T47D (cell line): ENCODE data around the gene KLF15.

ENCODE experiments used
- DNase-seq, 2 experiments: peaks; one replicate each; pipeline versions ENCODE4 v3.0.0 to v3.0.0-alpha.2; 2011 to 2012; ENCODE audit warnings: low read depth in 1 of 2, low spot score in 1 of 2
- JUND ChIP-seq: IDR thresholded peaks from 2 replicates; pipeline ENCODE4 v1.6.1; 2012; ENCODE audit warnings: low read depth
- in situ Hi-C: cut with HindIII; loops from 2 replicates; pipeline ENCODE4 v1.10.0; 2016; ENCODE audit warnings: low sequenced_read_pairs, low pct_unique_long_range_greater_than_20kb

The KLF15 gene

GRCh38 chr3:126357295-126358037 is at the start of gene KLF15:
Gene KLF15 (minus strand): TSS chr3:126357408. CDS start chr3:126352922, 4,486 bp downstream.
- peak; percentile 87 to 98 for DNase-seq
- in situ Hi-C loops: no loop called here
- no peak for TF ChIP-seq JUND

DNA sequence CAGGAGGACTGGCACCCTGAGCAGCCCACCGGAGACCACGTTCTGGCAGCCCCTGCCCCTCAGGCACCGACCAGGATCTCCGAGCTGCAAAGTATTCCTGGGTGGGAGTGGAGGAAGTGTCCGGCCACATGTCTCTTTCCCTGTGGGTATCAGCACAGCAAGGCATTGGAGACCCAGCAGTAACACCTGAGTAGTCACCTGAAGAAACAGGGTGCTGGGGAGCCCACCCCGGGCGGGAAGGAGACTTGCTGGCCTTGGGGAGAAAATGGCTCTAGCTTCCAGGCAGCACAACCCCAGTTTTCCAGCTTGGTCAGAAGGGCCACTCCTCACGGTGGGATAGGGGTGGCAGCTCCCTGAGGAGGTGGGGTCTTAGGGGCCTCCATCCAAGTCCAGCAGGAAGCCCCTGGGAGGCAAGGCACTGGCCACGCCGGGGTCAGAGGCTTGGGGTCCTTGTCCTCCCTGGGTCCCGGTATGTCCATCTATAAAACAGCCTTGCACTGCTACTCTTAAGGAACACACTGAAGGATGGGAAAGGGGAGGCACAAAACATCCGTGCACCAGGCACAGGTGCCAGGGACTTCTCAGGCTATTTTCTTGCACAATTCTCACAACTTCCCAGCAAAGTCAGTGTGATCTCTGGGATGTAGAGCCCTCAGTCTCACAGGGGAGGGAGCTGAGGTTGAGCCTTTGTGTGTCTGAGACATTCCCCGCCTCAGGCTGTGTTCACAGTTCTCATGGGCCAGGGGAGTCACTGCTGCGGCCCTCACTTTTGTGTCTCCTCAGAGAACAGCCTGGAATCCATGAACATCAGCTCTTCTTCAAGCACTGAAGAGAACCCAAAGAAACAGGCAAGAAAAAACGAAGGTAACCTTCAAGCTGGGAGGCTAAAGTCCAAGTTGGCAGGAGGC is 49.4 kb upstream of the KLF15 start:
- DNase-seq: no peak
- in situ Hi-C loops: no loop called here
- no peak for TF ChIP-seq JUND

GRCh38 chr3:126402666-126403302 is 45.6 kb upstream of the KLF15 start:
- no peak for TF ChIP-seq JUND
- DNase-seq: no peak
- in situ Hi-C loops: no loop called here

DNA sequence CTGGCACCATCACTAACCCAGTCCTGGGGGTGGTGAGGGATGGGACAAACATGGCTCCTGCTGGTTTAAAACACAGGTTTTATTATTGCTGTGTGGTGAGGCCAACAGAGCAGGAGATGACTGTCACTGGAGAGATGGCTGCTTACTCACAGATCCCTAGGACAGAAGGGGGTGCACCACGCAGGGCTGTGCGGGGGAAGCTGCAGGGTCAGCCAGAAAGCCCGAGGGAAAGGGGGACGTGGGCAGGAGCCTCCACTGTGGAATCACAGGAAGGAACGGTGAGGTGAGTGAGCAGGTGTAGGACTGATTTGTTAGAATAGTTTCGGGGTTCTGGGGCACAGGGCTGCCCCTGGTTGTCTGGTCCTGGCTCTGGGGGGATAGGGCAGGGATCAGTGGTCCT is 45.0 kb upstream of the KLF15 start:
- no peak for TF ChIP-seq JUND
- no peak for DNase-seq
- in situ Hi-C loops: no loop called here

DNA sequence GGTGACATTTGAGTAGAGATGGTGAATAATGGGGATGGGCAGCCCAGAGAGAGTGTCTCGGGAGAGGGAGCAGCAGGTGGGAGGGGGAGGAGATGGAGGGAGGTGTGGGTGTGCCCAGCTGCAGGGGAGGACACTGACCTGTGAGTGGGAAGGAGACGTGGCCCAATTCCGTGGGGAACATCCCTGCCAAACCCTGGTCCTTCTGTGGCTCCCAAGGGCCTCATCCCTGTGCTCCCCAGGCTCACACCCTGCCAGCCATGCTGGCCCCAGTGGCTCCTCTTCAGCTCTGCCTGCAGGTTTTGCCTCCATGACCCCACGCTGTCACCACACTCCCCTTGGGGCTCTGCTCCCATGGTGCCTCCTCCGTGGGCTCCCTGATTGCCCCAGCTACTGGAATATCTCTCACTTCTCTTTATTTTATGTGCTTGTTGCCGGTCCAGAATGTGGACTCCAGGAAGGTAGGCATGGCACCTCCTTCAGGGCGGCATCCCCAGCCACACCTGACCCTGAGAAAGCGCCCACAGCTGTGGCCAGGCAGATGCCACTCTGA is 44.5 kb upstream of the KLF15 start:
- no peak for DNase-seq
- no peak for TF ChIP-seq JUND
- in situ Hi-C loops: no loop called here

DNA sequence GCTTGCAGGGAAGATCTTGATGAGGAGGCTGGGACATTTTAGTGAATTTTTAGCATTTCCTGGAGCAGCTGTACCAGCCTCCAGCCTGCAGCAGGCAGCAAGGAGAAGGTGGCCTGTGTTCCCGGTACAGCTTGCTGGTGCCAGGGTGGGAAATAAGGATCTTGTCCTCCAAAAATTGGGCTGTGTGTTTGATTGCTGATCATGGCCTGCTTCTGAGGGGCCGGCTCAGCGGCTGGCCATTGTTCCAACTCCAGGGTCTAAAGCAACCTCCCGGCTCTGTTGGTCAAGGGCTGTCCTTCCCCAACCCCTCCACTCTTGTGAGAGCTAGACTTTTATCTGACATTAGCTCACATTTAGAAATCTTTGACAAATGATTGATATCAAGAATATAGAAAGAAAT is 42.5 kb upstream of the KLF15 start:
- TF ChIP-seq JUND: no peak
- no peak for DNase-seq
- in situ Hi-C loops: no loop called here

- peak; percentile 41 to 68 for DNase-seq
- in situ Hi-C loops: no loop called here
- no peak for TF ChIP-seq JUND
Observed at GRCh38 chr3:126399351-126399735, 42.1 kb upstream of the KLF15 start.

DNA sequence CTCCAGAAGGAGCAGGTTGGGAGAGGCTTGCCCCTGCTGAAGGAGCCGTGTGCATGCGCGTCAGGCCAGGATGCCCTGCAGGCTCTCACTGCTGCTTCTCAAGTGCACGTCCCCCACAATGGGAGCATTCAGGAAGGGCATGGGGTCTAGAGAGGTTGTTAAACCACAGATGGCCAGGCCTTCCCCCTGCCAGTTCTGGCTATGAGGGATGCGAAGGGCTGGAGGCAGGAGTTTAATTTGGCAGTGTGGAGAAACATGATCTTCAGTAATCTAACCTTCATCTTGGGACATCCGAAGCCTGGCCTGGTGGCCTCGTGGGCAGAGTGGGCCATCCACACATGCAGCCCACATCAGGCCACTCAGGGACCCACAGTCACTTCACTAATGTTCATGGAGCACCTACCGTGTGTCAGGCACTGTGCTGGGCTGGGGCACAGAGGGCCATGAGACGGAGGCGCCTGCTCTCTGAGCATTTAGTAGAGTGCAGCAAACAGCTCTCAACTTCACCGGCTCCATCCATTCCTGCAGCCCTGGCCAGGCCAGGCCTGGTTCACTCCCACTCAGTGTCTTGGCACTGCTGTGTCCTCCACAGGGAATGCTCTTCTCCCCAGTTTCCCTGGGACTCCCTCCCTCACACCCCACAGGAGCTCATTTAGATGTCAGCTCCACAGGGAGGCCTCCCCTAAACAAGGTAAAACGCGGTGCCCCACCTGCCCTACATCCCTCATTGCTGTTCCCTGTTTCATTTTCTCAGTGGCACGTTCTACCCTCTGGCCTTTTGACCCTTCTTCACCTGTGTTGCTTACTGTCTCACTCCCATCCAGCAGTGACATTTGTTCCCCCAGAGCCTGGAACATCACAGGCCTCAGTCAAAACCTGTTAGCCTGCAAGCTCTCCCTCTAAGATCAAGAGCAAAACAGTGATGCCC is 41.5 kb upstream of the KLF15 start:
- in situ Hi-C loops: no loop called here
- TF ChIP-seq JUND: no peak
- no peak for DNase-seq

DNA sequence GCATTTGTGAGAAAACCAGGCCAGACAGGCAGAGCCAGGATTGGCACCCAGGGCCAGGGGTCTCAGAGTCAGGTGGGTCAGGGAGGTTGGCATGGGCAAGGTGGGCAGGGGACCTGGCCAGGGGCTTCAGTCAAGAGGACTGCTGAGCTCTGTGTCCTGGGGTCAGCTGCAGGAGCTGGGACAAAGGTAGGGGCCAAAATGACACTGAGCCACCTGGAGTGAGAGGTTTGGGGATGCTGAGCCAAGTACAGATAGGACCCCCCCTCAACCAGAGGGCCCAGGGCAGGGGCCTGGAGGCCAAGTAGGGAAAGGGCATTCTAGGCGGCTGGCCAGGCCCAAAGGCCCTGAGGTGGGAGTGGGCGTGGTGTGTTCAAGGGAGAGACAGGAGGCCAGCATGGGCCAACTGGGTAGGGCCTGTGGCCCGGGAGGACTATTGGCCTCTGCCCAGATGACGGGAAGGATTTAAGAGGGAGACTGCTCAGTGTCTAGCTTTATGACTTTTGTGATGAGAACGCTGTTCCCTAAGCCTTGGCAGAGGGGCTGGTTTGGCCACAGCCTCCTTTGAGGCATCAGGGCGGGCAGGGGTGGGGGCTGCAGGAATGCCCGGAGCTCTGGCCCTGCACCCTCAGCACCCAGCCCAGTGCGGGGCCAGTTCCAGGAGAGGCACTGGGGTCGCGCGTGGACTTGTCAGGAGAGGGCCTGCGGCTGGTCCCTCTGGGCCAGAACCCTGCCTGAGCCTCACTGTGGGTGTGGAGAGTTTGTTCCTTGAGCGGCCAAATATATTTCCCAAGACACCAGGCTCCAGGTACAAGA is 40.6 kb upstream of the KLF15 start:
- in situ Hi-C loops: no loop called here
- TF ChIP-seq JUND: no peak
- DNase-seq: no peak

DNA sequence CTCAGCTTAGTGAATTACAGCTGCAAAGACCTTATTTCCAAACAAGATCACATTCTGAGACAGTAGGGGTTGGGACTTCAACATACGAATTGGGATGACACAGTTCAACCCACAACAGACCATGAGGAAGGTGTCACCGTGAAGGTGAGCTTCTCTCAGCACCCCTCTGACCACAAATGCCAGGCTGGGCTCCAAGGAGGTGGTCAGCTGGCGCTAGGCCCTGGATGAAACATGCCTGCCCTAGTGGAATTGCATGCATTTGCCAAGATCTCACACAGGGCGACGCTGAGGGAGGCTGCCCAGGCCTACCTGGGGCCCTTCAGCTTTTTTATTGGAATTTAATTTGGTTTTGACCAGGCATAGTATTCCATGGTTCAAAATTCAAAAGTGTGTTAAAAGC is 39.3 kb upstream of the KLF15 start:
- in situ Hi-C loops: no loop called here
- DNase-seq: no peak
- TF ChIP-seq JUND: no peak
